Erythroblast (primary cell): ENCODE measurements around the gene TNPO3.

Experiments used
- GATA1 ChIP-seq: IDR thresholded peaks from 2 replicates; pipeline ENCODE4 v1.6.1; 2011; ENCODE audit warnings: low read depth, mild to moderate bottlenecking, control low read depth, low read length, moderate library complexity
- POLR2A ChIP-seq: IDR thresholded peaks from 2 replicates; pipeline ENCODE4 v1.6.1; 2011; ENCODE audit warnings: mild to moderate bottlenecking, low read length

DNA sequence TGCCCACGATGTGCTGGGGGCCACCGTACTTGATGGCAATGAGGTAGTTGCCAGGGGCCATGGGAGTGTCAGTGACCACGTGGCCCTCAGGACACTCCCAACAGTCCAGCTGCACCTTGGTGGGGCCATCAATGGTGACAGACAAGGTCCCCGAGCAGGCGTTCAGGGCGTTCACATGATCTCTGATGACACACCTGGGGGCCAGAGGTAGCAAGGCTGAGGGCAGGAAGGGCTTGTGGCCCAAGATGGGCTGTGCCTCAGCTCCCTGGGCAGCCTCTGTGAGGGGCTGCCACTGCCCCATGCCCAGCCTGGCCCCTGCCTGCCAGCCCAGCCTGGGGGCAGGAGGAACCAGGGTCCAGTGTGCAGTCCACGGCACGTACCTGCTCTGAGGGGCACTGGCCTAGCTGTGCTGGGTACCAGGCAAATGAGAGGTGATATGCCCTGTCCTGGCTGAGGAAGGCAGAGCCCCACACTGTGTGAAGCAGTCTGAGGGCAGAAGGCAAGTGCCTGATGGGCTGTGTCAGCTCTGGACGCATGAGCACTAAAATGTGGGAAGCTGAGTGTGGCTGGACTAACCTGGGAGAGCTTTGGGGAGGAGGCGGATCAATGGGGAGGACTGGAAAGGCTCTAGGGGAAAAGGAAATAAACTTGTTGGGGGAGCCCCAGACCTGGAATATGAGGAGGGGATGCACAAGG lies 140.9 kb downstream of the TNPO3 start:
- TF ChIP-seq POLR2A: no peak
- no peak for TF ChIP-seq GATA1
